Left lung (tissue), 10 donors: ENCODE measurements around the gene SIGLEC15. TPM values are rescaled to one million over a fixed set of nuclear protein-coding genes. Genes with fewer than 3 reads are reported as not detected.
"Not testable (repeated sequence)": the region's sequence is repeated elsewhere in the genome, so short reads cannot be mapped to it uniquely, and the experiment has no call there.

Source experiments
- ATAC-seq: fragments of 200-7000 bp; cut with Tn5 transposase; one replicate; pipeline ENCODE4 v1.9.1; 2020; ENCODE audit warnings: moderate library complexity
- DNase-seq, 4 donors: peaks; one replicate each; pipeline ENCODE4 v3.0.0-alpha.2; 2013 to 2020
- H3K27ac ChIP-seq, 2 donors: fragments of 200-600 bp; sonication (generic) in 1 of 2; one replicate each; pipeline versions ENCODE4 v1.5.0 to v1.8.0; 2020 to 2021
- H3K27me3 ChIP-seq, 2 donors: fragments of 200-600 bp; sonication (generic) in 1 of 2; one replicate each; pipeline versions ENCODE4 v1.5.0 to v1.8.0; 2020 to 2021
- H3K36me3 ChIP-seq, 2 donors: fragments of 200-600 bp; sonication (generic) in 1 of 2; one replicate each; pipeline versions ENCODE4 v1.5.0 to v1.8.0; 2020 to 2021
- H3K4me1 ChIP-seq, 2 donors: fragments of 200-600 bp; one replicate each; pipeline ENCODE4 v1.8.0; 2021
- H3K4me3 ChIP-seq, 2 donors: fragments of 200-600 bp; sonication (generic) in 1 of 2; one replicate each; pipeline versions ENCODE4 v1.5.0 to v1.8.0; 2020 to 2021; ENCODE audit warnings: mild to moderate bottlenecking in 1 of 2
- H3K9me3 ChIP-seq, 2 donors: fragments of 200-600 bp; sonication (generic) in 1 of 2; one replicate each; pipeline versions ENCODE4 v1.5.0 to v1.8.0; 2020 to 2021
- CTCF ChIP-seq, 2 donors: fragments of 200-600 bp; sonication (generic) in 1 of 2; IDR thresholded peaks; one replicate each; pipeline versions ENCODE4 v1.5.0 to v1.8.0; 2021; ENCODE audit warnings: antibody characterized with exemption in 2 of 2
- intact Hi-C, 2 donors: fragments of 100-400 bp; cut with DNase I; formaldehyde crosslinking; loops; one replicate each; pipeline versions ENCODE4 v1.11.2 to v1.14.2; 2022
- polyA plus RNA-seq, 6 donors: library from polyadenylated mRNA; unstranded; fragments of 120-200 nt; gene quantifications; one replicate each; pipeline ENCODE4 v1.2.1, GENCODE V29; 2013; ENCODE audit not compliant: insufficient read length in 6 of 6
- total RNA-seq, 2 donors: library from RNA; stranded (reverse); fragmentation: NEBNext Ultra II Directional; extraction: Animal tissue kit (Norgen Biotek cat#: 25700); gene quantifications; one replicate each; pipeline ENCODE4 v1.2.1, GENCODE V29; 2021
- donor health status: DM: no; HTN: yes; CAD: no.
- donor health status: DM: no; HTN: no; CAD: no.

Gene SIGLEC15
- total and polyA plus RNA-seq, 8 donors, result 0.19 to 0.47 (median 0.33) TPM

DNA sequence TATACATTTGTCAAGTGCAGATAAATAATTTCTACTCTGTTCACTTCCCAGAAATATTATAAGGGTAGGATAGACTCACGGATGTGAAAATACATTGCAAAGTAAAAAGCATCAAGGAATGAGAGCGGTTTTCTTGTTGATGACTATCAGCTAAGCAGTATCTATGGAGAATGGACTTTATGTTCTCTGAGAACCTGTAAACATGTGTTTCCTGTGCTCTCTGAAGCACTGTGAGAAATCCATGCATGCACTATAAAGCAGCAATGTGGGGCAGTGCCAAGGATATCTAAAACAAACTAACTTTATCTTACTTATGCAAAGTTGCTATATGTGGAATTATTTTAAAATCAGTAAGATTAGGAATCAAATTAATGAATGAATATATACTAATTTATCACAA is 4.4 kb upstream of the SIGLEC15 start:
- H3K36me3 ChIP-seq, result no peaks in the 10 kb centered on the region
- no peak overlapping the region for H3K4me3 ChIP-seq
- H3K27me3 ChIP-seq, result no peaks in the 10 kb centered on the region
- no peak overlapping the region for H3K27ac ChIP-seq
- peaks cover 0 to 3% of the 10 kb centered on the region in 2 donors for H3K4me1 ChIP-seq
- ATAC-seq (no peak), DNase-seq (no peak)
- H3K9me3 ChIP-seq, result peaks cover 0 to 5% of the 10 kb centered on the region in 2 donors
- intact Hi-C loops, result no loop called here
- no peak for TF ChIP-seq CTCF (IDR thresholded peaks at IDR 0.05)

- peaks cover 0 to 3% of the 10 kb centered on the region in 2 donors for H3K9me3 ChIP-seq
- ATAC-seq (no peak), DNase-seq (no peak)
- no peak overlapping the region for H3K4me3 ChIP-seq
- no peaks in the 10 kb centered on the region for H3K36me3 ChIP-seq
- no peak overlapping the region for H3K27ac ChIP-seq
- intact Hi-C loops, result no loop called here
- peaks cover 0 to 10% of the 10 kb centered on the region in 2 donors for H3K4me1 ChIP-seq
- TF ChIP-seq CTCF (IDR thresholded peaks at IDR 0.05), result no peak
- no peaks in the 10 kb centered on the region for H3K27me3 ChIP-seq
Measured at GRCh38 chr18:45821711-45822110, 3.8 kb upstream of the SIGLEC15 start.

DNA sequence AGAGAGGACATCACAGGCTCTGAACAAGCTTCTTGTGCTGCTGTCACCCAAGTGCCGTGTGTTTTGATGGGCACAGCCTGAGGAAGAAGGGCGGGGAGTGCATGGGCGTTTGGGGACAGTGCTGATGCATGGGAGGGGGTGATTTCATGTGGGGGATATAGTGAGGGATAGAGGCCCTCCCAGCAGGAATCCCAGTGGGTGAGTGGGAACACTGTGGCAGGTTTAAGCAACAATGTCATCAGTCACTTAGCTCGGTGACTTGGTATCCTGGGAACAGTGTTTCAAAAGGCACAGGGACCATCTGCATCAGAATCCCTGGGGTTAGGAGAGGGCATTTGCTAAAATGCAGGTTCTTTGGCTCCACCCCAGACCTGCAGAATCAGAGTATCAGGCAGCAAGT is 609 bp downstream of the SIGLEC15 start:
- no peak for ATAC-seq
- intact Hi-C loops, result no loop called here

GRCh38 chr18:45826716-45827115 is 1.2 kb downstream of the SIGLEC15 start:
- intact Hi-C loops, DNase-seq, H3K4me3 ChIP-seq, H3K36me3 ChIP-seq, H3K27me3 ChIP-seq, ATAC-seq, H3K9me3 ChIP-seq, H3K27ac ChIP-seq: not testable (repeated sequence)
- H3K4me1 ChIP-seq, result peaks cover 16 to 39% of the 10 kb centered on the region in 2 donors

More for the DNA sequence above, 609 bp downstream of the SIGLEC15 start:
- no peaks in the 10 kb centered on the region for H3K9me3 ChIP-seq
- no peak overlapping the region for H3K4me3 ChIP-seq
- DNase-seq, result no peak
- no peaks in the 10 kb centered on the region for H3K36me3 ChIP-seq
- TF ChIP-seq CTCF (IDR thresholded peaks at IDR 0.05), result no peak
- no peak overlapping the region for H3K27ac ChIP-seq
- peaks cover 16 to 39% of the 10 kb centered on the region in 2 donors for H3K4me1 ChIP-seq
- no peaks in the 10 kb centered on the region for H3K27me3 ChIP-seq

- no peak for TF ChIP-seq CTCF (IDR thresholded peaks at IDR 0.05)
- H3K27me3 ChIP-seq, result no peaks in the 10 kb centered on the region
- H3K4me1 ChIP-seq, result peaks cover 16 to 39% of the 10 kb centered on the region in 2 donors
- ATAC-seq, result peak; percentile 69
- no peaks in the 10 kb centered on the region for H3K36me3 ChIP-seq
- peak overlapping the region in 1 of 2 donors; percentile 28 for H3K27ac ChIP-seq
- no peaks in the 10 kb centered on the region for H3K9me3 ChIP-seq
- intact Hi-C loops, result no loop called here
- peak overlapping the region in 1 of 2 donors; percentile 14 for H3K4me3 ChIP-seq
- no peak for DNase-seq
Measured at GRCh38 chr18:45828917-45829811, 3.7 kb downstream of the SIGLEC15 start.
